NT2/D1 (cell line): ENCODE results near the gene PRM1.

ENCODE experiments used
- YY1 ChIP-seq: IDR thresholded peaks from 2 replicates; pipeline ENCODE4 v1.6.1; 2011; ENCODE audit not compliant: insufficient read length, insufficient read depth
- ZNF274 ChIP-seq: IDR thresholded peaks from 2 replicates; pipeline ENCODE4 v1.6.1; 2011; ENCODE audit warnings: mild to moderate bottlenecking, low read depth, low read length

DNA sequence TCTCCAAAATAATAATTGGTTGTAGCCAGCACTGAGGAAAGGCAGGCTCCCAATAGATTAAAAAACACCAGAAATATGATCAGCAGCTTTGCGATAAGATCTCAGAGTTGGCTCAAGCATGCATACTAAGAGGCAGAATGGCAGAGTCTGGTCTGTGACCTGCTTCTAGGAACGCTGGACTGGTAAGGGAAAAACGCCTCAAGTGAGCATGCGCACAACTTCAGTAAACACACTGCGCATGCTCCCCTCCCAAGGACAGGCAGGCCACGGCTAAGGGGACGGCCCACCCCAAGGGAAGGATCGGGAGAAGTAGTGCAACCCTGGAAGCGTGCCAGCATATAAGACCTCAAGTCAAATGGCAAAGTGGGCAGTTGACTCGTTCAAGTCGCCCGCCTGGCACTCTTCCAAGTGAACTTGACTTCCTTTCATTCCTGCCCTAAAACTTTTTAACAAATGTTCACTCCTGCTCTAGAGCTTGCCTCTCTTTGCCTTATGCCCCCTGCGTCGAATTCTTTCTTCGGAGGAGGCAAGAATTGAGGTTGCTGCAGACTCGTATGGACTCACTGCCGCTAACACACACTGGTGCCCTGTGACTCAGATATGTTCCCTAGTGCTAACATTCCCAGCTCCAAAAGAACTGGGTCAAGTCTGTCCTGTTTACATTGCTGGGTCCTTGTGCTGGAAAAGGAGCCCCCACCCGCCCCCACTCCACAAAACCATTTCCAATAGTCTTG is 22.4 kb upstream of the PRM1 start:
- TF ChIP-seq ZNF274 (no peak), YY1 (no peak)
